ENCODE results near the gene FAT1. TPM values are rescaled to one million over a fixed set of nuclear protein-coding genes. Genes with fewer than 3 reads are reported as not detected.
"Not testable (repeated sequence)": the region's sequence is repeated elsewhere in the genome, so short reads cannot be mapped to it uniquely, and the experiment has no call there.

FAT1 gene
- total and polyA plus RNA-seq, 8 donors: 8.2 to 272 (median 60.4) TPM

DNA sequence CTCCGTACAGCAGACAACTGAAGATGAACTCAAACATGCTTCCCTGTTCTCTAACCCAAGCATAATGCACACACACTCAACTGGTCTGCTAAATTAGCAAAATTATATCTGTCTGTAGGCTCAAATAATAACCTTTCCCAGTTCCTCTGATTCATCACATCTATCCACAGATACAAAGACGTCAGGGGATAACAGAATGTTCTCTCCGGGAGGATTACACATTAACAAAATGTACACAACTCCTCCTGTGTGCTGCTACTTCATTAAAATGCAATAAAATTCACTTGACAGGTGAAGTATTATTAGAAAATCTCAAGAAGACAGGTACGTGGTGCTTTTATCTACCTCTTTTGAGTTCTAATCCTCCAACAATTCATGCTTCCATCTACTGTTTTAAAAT is 57.4 kb downstream of the FAT1 start:
- Histone ChIP-seq H3K27ac (no peak overlapping the region), H3K36me3 (peaks cover 0 to 20% (median 10%) of the 10 kb centered on the region in 4 donors), H3K4me1 (peaks cover 0 to 12% (median 6%) of the 10 kb centered on the region in 4 donors), H3K9me3 (no peaks in the 10 kb centered on the region), H3K4me3 (no peak overlapping the region), H3K27me3 (no peaks in the 10 kb centered on the region)
- WGBS, 5 donors: 55 to 60% (median 58%) methylated on average over 4 of the region's 4 CpGs
- intact Hi-C loops (cut with DNase I; ENCODE audit: low total_unique reads): loop anchor here (10.0 kb wide), 1 partner anchor 59 kb away; the partner anchor contains the start of gene FAT1
- no peak for TF ChIP-seq EP300 (IDR thresholded peaks at IDR 0.05)
- no peak for DNase-seq

DNA sequence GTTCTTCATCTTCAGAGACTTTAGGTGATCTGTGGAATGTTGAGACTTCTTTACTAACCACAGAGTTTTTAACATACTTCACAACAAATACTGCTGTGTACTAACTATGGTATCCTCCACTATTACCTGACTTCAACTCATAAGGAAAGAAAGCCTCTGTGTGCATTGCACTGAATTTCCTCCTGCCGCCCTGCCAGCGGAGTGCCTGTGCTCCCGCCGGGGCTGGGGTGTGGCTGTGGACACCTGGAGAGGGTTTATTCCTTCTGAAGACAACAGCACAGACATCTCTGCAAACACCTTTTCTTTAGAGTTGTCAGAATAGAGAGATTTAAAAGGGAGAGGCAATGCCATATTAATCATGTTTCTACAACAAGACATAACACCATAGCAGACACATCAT is 63.3 kb downstream of the FAT1 start:
- Histone ChIP-seq H3K27me3 (no peaks in the 10 kb centered on the region), H3K27ac (no peak overlapping the region), H3K4me1 (peaks cover 0 to 8% (median 0%) of the 10 kb centered on the region in 4 donors), H3K4me3 (no peak overlapping the region), H3K9me3 (no peaks in the 10 kb centered on the region), H3K36me3 (peaks cover 0 to 25% (median 18%) of the 10 kb centered on the region in 4 donors)
- intact Hi-C loops (cut with DNase I; ENCODE audit: low total_unique reads): loop anchor here (10.0 kb wide), 1 partner anchor 64 kb away; the partner anchor contains the start of gene FAT1
- 79 to 92% (median 87%) methylated on average over 4 of the region's 4 CpGs for WGBS, 5 donors
- TF ChIP-seq, protein P1, sequence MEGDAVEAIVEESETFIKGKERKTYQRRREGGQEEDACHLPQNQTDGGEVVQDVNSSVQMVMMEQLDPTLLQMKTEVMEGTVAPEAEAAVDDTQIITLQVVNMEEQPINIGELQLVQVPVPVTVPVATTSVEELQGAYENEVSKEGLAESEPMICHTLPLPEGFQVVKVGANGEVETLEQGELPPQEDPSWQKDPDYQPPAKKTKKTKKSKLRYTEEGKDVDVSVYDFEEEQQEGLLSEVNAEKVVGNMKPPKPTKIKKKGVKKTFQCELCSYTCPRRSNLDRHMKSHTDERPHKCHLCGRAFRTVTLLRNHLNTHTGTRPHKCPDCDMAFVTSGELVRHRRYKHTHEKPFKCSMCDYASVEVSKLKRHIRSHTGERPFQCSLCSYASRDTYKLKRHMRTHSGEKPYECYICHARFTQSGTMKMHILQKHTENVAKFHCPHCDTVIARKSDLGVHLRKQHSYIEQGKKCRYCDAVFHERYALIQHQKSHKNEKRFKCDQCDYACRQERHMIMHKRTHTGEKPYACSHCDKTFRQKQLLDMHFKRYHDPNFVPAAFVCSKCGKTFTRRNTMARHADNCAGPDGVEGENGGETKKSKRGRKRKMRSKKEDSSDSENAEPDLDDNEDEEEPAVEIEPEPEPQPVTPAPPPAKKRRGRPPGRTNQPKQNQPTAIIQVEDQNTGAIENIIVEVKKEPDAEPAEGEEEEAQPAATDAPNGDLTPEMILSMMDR (IDR thresholded peaks at IDR 0.05): no peak
- TF ChIP-seq POLR2AphosphoS5 (IDR thresholded peaks at IDR 0.05) (no peak), EP300 (IDR thresholded peaks at IDR 0.05) (no peak), POLR2A (IDR thresholded peaks at IDR 0.05) (no peak)
- DNase-seq: no peak

DNA sequence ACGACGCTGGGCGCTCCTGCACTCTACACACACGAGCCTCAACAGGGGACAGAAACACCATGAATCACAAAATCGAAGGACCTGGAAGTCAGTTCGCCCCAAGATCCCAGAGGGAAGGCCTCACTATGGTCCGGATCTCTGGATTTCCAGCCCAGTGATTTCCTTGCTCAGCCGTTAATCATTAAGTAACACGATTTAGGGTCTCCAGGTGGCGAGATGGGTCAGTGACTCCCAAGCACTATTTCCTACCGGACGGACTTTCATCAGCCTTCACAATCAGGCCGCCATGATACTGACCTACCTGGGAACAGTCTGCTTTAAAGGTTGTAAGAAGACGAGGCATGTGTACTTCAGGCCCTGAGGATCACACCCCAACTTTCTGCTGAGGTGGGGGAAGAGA is 63.7 kb downstream of the FAT1 start:
- Histone ChIP-seq H3K4me3 (no peak overlapping the region), H3K27ac (no peak overlapping the region), H3K9me3 (no peaks in the 10 kb centered on the region), H3K27me3 (no peaks in the 10 kb centered on the region), H3K36me3 (peaks cover 0 to 25% (median 18%) of the 10 kb centered on the region in 4 donors), H3K4me1 (peaks cover 0 to 8% (median 0%) of the 10 kb centered on the region in 4 donors)
- no peak for DNase-seq
- intact Hi-C loops (cut with DNase I; ENCODE audit: low total_unique reads): loop anchor here (10.0 kb wide), 1 partner anchor 65 kb away; the partner anchor contains the start of gene FAT1
- WGBS, 5 donors: 86 to 93% (median 88%) methylated on average over 14 of the region's 14 CpGs
- TF ChIP-seq EP300 (IDR thresholded peaks at IDR 0.05) (no peak), POLR2AphosphoS5 (IDR thresholded peaks at IDR 0.05) (no peak), POLR2A (IDR thresholded peaks at IDR 0.05) (no peak)
- TF ChIP-seq, protein P1 (IDR thresholded peaks at IDR 0.05): no peak

DNA sequence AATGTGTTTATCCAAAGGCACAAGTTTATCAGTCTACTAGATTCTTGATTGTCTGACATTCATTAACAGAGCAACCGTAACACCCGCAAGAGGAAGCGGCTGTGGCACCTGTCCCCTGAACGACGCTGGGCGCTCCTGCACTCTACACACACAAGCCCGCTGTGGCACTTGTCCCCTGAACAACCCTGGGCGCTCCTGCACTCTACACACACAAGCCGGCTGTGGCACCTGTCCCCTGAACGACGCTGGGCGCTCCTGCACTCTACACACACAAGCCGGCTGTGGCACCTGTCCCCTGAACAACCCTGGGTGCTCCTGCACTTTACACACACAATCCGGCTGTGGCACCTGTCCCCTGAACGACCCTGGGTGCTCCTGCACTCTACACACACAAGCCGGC is 64.2 kb downstream of the FAT1 start:
- H3K27ac ChIP-seq; H3K4me3 ChIP-seq; H3K4me1 ChIP-seq; intact Hi-C loops (cut with DNase I; ENCODE audit: low total_unique reads); H3K27me3 ChIP-seq; H3K9me3 ChIP-seq: not testable (repeated sequence)
- peaks cover 0 to 25% (median 18%) of the 10 kb centered on the region in 4 donors for H3K36me3 ChIP-seq
- DNase-seq: peak in 1 of 2 donors; percentile 52
- WGBS, 5 donors: 60 to 82% (median 72%) methylated on average over 16 of the region's 16 CpGs

DNA sequence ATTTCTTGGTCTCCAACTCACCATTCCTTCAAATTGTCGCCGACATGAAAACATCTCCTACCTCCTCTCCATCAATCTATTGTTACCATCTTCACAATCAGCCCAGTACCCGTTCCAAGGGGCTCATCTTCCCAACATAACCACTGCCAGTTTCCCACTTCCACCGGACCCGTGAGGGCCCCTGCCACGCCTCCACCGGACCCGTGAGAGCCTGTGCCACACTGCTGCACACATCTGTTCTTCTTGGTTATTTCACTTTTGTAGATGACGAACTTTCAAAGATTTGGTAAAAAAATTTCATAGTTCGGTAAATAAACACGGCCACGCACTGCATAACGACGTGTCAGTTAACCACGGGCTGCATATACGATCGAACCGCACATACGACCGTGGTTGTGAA is 65.0 kb downstream of the FAT1 start:
- intact Hi-C loops (cut with DNase I; ENCODE audit: low total_unique reads): no loop called here
- Histone ChIP-seq H3K4me3 (no peak overlapping the region), H3K4me1 (peaks cover 0 to 8% (median 2%) of the 10 kb centered on the region in 4 donors), H3K27ac (no peak overlapping the region), H3K9me3 (no peaks in the 10 kb centered on the region), H3K27me3 (no peaks in the 10 kb centered on the region), H3K36me3 (peaks cover 0 to 25% (median 18%) of the 10 kb centered on the region in 4 donors)
- no peak for TF ChIP-seq EP300 (IDR thresholded peaks at IDR 0.05)
- no peak for TF ChIP-seq POLR2AphosphoS5 (IDR thresholded peaks at IDR 0.05)
- no peak for TF ChIP-seq POLR2A (IDR thresholded peaks at IDR 0.05)
- TF ChIP-seq, protein P1 (IDR thresholded peaks at IDR 0.05): no peak
- WGBS, 5 donors: 93 to 96% (median 95%) methylated on average over 20 of the region's 20 CpGs
- no peak for DNase-seq
